SHP77 (cell line): ENCODE data around the gene RB1.
A peak's percentile ranks its signal among the peaks of the same experiment; 100 is the strongest.

Experiments used
- DNase-seq, 2 experiments: peaks; one replicate each; lab custom pipeline; 2025; lab: John Stamatoyannopoulos, UW

Gene RB1

GRCh38 chr13:48496271-48497161 lies 193.0 kb downstream of the RB1 start:
- no peak for DNase-seq

- DNase-seq: no peak
These were observed 194.1 kb downstream of the RB1 start for GRCh38 chr13:48497669-48498068.

- DNase-seq: no peak
These were observed 197.2 kb downstream of the RB1 start for GRCh38 chr13:48500652-48501197.

- DNase-seq: no peak
These were observed 198.2 kb downstream of the RB1 start for GRCh38 chr13:48501705-48502104.

GRCh38 chr13:48502601-48503319 lies 199.2 kb downstream of the RB1 start:
- DNase-seq: no peak

GRCh38 chr13:48504606-48505005 lies 201.1 kb downstream of the RB1 start:
- DNase-seq: no peak

- DNase-seq: no peak
These were observed 201.5 kb downstream of the RB1 start for GRCh38 chr13:48505012-48505411.

- DNase-seq: no peak
These were observed 202.1 kb downstream of the RB1 start for GRCh38 chr13:48505597-48506091.

- DNase-seq: peak; percentile 48 to 58
These were observed 202.6 kb downstream of the RB1 start for GRCh38 chr13:48506092-48506701.

GRCh38 chr13:48507021-48507420 lies 203.5 kb downstream of the RB1 start:
- DNase-seq: no peak

GRCh38 chr13:48508011-48508410 lies 204.5 kb downstream of the RB1 start:
- no peak for DNase-seq

GRCh38 chr13:48510698-48511097 lies 207.1 kb downstream of the RB1 start:
- DNase-seq: no peak

GRCh38 chr13:48511621-48512230 lies 208.2 kb downstream of the RB1 start:
- DNase-seq: peak; percentile 57 to 58

- DNase-seq: no peak
These were observed 211.2 kb downstream of the RB1 start for GRCh38 chr13:48514793-48515192.

- no peak for DNase-seq
These were observed 212.2 kb downstream of the RB1 start for GRCh38 chr13:48515732-48516131.

GRCh38 chr13:48518083-48518482 lies 214.5 kb downstream of the RB1 start:
- no peak for DNase-seq

- no peak for DNase-seq
These were observed 222.7 kb downstream of the RB1 start for GRCh38 chr13:48526286-48526685.

- DNase-seq: no peak
These were observed 224.4 kb downstream of the RB1 start for GRCh38 chr13:48527955-48528354.

- no peak for DNase-seq
These were observed 225.2 kb downstream of the RB1 start for GRCh38 chr13:48528720-48529119.

- DNase-seq: no peak
These were observed 227.3 kb downstream of the RB1 start for GRCh38 chr13:48530833-48531232.
